K562 (cell line): ENCODE results near the gene GPD2. TPM values are rescaled to one million over a fixed set of nuclear protein-coding genes. Genes with fewer than 3 reads are reported as not detected.

Experiments
- CC2D1A ChIP-seq: fragments of 450-650 bp; IDR thresholded peaks from 2 replicates; pipeline ENCODE4 v1.6.1; 2017; ENCODE audit warnings: mild to moderate bottlenecking
- CCAR2 ChIP-seq: fragments of 200-400 bp; formaldehyde crosslinking; IDR thresholded peaks from 2 replicates; pipeline ENCODE4 v1.6.1; 2017; ENCODE audit warnings: mild to moderate bottlenecking, low read depth, low read length
- CGGBP1 ChIP-seq: fragments of 250-450 bp; sonication (Bioruptor Pico); IDR thresholded peaks from 2 replicates; pipeline ENCODE4 v1.9.0; 2021; ENCODE audit warnings: mild to moderate bottlenecking
- GTF2F1 ChIP-seq: IDR thresholded peaks from 2 replicates; pipeline ENCODE4 v1.6.1; 2011; ENCODE audit warnings: low read depth, low read length, improper control_type of control experiment
- HDAC1 ChIP-seq, 2 experiments: fragments of 450-650 bp; IDR thresholded peaks; 2 replicates each; pipeline ENCODE4 v1.6.1; 2016 to 2017; ENCODE audit warnings: inconsistent platforms in 1 of 2, mild to moderate bottlenecking in 1 of 2, moderate library complexity in 1 of 2
- HDGF ChIP-seq: fragments of 450-650 bp; IDR thresholded peaks from 2 replicates; pipeline ENCODE4 v1.6.1; 2016
- HNRNPL ChIP-seq: fragments of 200-400 bp; formaldehyde crosslinking; IDR thresholded peaks from 2 replicates; pipeline ENCODE4 v1.6.1; 2017; ENCODE audit warnings: low read depth, mild to moderate bottlenecking, low read length
- LARP7 ChIP-seq: fragments of 450-650 bp; IDR thresholded peaks from 2 replicates; pipeline ENCODE4 v1.6.1; 2016
- MEF2D ChIP-seq: conservative IDR thresholded peaks from 2 replicates; pipeline ENCODE4 v1.6.1; 2016; ENCODE audit warnings: low read depth, missing genetic modification characterization, missing compliant biosample characterization
- PTBP1 ChIP-seq: fragments of 200-400 bp; formaldehyde crosslinking; IDR thresholded peaks from 2 replicates; pipeline ENCODE4 v1.6.1; 2017; ENCODE audit warnings: low read depth, low read length
- RAD51 ChIP-seq: fragments of 450-650 bp; IDR thresholded peaks from 2 replicates; pipeline ENCODE4 v1.7.1; 2016; ENCODE audit warnings: low read depth, mild to moderate bottlenecking, borderline replicate concordance
- RERE ChIP-seq: sonication (generic); formaldehyde crosslinking; IDR thresholded peaks from 2 replicates; pipeline ENCODE4 v1.8.0; 2023; ENCODE audit warnings: missing genetic modification reagents, mild to moderate bottlenecking, borderline replicate concordance
- RHOXF2B ChIP-seq: fragments of 250-450 bp; sonication (Bioruptor Pico); conservative IDR thresholded peaks from 2 replicates; pipeline ENCODE4 v1.5.1; 2021
- ZBTB17 ChIP-seq: fragments of 450-650 bp; formaldehyde crosslinking; IDR thresholded peaks from 2 replicates; pipeline ENCODE4 v1.4.0; 2020; ENCODE audit warnings: mild to moderate bottlenecking
- ZEB2 ChIP-seq: fragments of 450-650 bp; IDR thresholded peaks from 2 replicates; pipeline ENCODE4 v1.6.1; 2016
- ZKSCAN8 ChIP-seq: fragments of 200-800 bp; sonication (Bioruptor generic); IDR thresholded peaks from 2 replicates; pipeline ENCODE4 v1.6.1; 2016; ENCODE audit warnings: missing genetic modification characterization, missing compliant biosample characterization
- ZNF274 ChIP-seq: IDR thresholded peaks from 2 replicates; pipeline ENCODE4 v1.6.1; 2011; ENCODE audit warnings: low read depth, mild to moderate bottlenecking, low read length, moderate library complexity, borderline replicate concordance
- ZNF644 ChIP-seq: fragments of 200-800 bp; sonication (Bioruptor generic); IDR thresholded peaks from 2 replicates; pipeline ENCODE4 v1.6.1; 2016; ENCODE audit warnings: low read depth, missing genetic modification characterization, missing compliant biosample characterization
- ZNF668 ChIP-seq: fragments of 250-450 bp; sonication (Bioruptor Pico); IDR thresholded peaks from 2 replicates; pipeline ENCODE4 v1.8.0; 2022; ENCODE audit warnings: mild to moderate bottlenecking, inconsistent platforms
- polyA plus RNA-seq, 8 experiments: library from polyadenylated mRNA; depleted of rRNA in 4 of 8; stranded (reverse) in 5 of 8; unstranded in 3 of 8; fragments of >200 nt; fragmentation: Nextera tagmentation in 2 of 8; fragmentation: Illumina TruSeq in 1 of 8; extraction: Ambion mirVana in 2 of 8; extraction: Trizol in 1 of 8; gene quantifications; 2 replicates each; pipeline versions ENCODE4 v1.2.1 to v1.2.3, GENCODE V29; 2011 to 2014; ENCODE audit warnings: inconsistent platforms in 1 of 8, missing spikeins in 1 of 8
- total RNA-seq, 7 experiments: library from RNA; depleted of rRNA in 6 of 7; stranded (reverse); fragments of >200 nt in 6 of 7; fragmentation: Illumina TruSeq in 2 of 7; extraction: Trizol in 2 of 7; gene quantifications; 2 replicates each; pipeline versions ENCODE4 v1.2.1 to v1.2.3, GENCODE V29; 2011 to 2021; ENCODE audit warnings: low replicate concordance in 1 of 7
- TF ChIP-seq, protein P1 (sequence below): fragments of 450-650 bp; IDR thresholded peaks from 2 replicates; pipeline ENCODE4 v1.6.1; 2018; ENCODE audit not compliant: partially characterized antibody

The GPD2 gene
- total and polyA plus RNA-seq, 9 of the 15 experiments (the other 6 are each of a cell fraction or from before 2014, with no cell fraction given): 5.2 to 39.2 (median 19.0) TPM

GRCh38 chr2:156400706-156401678, 35.2 kb upstream of the GPD2 start (continued):
- TF ChIP-seq ZNF644 (tag) (no peak), HNRNPL (0 out of 2 replicates have a peak, but pooled peaks have one; percentile 14), CC2D1A (no peak), ZBTB17 (CRISPR knock-in tag) (0 out of 2 replicates have a peak, but pooled peaks have one; percentile 33), RERE (CRISPR knock-in tag) (no peak), RHOXF2B (CRISPR knock-in tag) (no peak), GTF2F1 (no peak), ZKSCAN8 (CRISPR knock-in tag) (no peak; the same call in 1 of the 2 replicates), ZNF668 (CRISPR knock-in tag) (no peak), HDGF (no peak), CGGBP1 (CRISPR knock-in tag) (no peak), LARP7 (no peak), CCAR2 (no peak), MEF2D (tag) (0 out of 2 replicates have a peak, but pooled peaks have one; percentile 55), RAD51 (no peak), PTBP1 (no peak), ZEB2 (no peak), HDAC1 (IDR thresholded peaks at IDR 0.05) (peak in 1 of 2 experiments; percentile 96; a peak in 2 of 4 replicates), ZNF274 (peak; percentile 76)
- TF ChIP-seq, protein P1, sequence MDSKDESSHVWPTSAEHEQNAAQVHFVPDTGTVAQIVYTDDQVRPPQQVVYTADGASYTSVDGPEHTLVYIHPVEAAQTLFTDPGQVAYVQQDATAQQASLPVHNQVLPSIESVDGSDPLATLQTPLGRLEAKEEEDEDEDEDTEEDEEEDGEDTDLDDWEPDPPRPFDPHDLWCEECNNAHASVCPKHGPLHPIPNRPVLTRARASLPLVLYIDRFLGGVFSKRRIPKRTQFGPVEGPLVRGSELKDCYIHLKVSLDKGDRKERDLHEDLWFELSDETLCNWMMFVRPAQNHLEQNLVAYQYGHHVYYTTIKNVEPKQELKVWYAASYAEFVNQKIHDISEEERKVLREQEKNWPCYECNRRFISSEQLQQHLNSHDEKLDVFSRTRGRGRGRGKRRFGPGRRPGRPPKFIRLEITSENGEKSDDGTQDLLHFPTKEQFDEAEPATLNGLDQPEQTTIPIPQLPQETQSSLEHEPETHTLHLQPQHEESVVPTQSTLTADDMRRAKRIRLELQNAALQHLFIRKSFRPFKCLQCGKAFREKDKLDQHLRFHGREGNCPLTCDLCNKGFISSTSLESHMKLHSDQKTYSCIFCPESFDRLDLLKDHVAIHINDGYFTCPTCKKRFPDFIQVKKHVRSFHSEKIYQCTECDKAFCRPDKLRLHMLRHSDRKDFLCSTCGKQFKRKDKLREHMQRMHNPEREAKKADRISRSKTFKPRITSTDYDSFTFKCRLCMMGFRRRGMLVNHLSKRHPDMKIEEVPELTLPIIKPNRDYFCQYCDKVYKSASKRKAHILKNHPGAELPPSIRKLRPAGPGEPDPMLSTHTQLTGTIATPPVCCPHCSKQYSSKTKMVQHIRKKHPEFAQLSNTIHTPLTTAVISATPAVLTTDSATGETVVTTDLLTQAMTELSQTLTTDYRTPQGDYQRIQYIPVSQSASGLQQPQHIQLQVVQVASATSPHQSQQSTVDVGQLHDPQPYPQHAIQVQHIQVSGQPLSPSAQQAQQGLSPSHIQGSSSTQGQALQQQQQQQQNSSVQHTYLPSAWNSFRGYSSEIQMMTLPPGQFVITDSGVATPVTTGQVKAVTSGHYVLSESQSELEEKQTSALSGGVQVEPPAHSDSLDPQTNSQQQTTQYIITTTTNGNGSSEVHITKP: peak; percentile 18
